PC-3 (cell line): ENCODE data around the gene TMEM51. TPM values are rescaled to one million over a fixed set of nuclear protein-coding genes. Genes with fewer than 3 reads are reported as not detected.

Experiments
- ATAC-seq: fragments of 200-7000 bp; cut with Tn5 transposase; 2 replicates; pipeline ENCODE4 v1.9.1; 2020; ENCODE audit warnings: mild to moderate bottlenecking, moderate library complexity
- BruUV-seq: library from RNA; stranded (reverse); fragments of 400-500 nt; replicated peaks from 2 replicates; lab custom pipeline; 2021; lab: Mats Ljungman, UMichigan
- CTCF ChIA-PET: fragments of 300-600 bp; sonication (Branson Sonifier 250); formaldehyde crosslinking; loops from one replicate; lab custom pipeline; 2022; ENCODE audit warnings: antibody characterized with exemption; lab: Charles Lee
- POLR2A ChIA-PET: fragments of 300-600 bp; sonication (Branson Sonifier 250); formaldehyde crosslinking; loops from one replicate; lab custom pipeline; 2022; ENCODE audit warnings: antibody characterized with exemption; ENCODE audit not compliant: unreplicated experiment; lab: Charles Lee
- DNase-seq: peaks from one replicate; pipeline ENCODE4 v3.0.0-alpha.2; 2015
- H2AFZ ChIP-seq: fragments of 300-600 bp; sonication (generic); 2 replicates; pipeline ENCODE4 v1.6.0; 2016; ENCODE audit warnings: antibody characterized with exemption, low read length
- H3F3A ChIP-seq: fragments of 300-600 bp; sonication (generic); one replicate; pipeline ENCODE4 v1.6.0; 2017; ENCODE audit warnings: antibody characterized with exemption, low read length, control low read depth, mild to moderate bottlenecking; ENCODE audit not compliant: unreplicated experiment
- H3K27ac ChIP-seq: fragments of 300-600 bp; sonication (generic); 2 replicates; pipeline ENCODE4 v1.5.1; 2016; ENCODE audit warnings: mild to moderate bottlenecking, low read length
- H3K27me3 ChIP-seq: fragments of 300-600 bp; sonication (generic); 2 replicates; pipeline ENCODE4 v1.6.1; 2016; ENCODE audit warnings: low read length, mixed read lengths
- H3K36me3 ChIP-seq: fragments of 300-600 bp; sonication (generic); 2 replicates; pipeline ENCODE4 v1.6.1; 2016; ENCODE audit warnings: low read depth, mixed run types, low read length, mixed read lengths
- H3K4me1 ChIP-seq: fragments of 300-600 bp; sonication (generic); 2 replicates; pipeline ENCODE4 v1.5.1; 2016; ENCODE audit warnings: low read length; ENCODE audit not compliant: insufficient read depth
- H3K4me2 ChIP-seq: fragments of 300-600 bp; sonication (generic); 2 replicates; pipeline ENCODE4 v1.6.0; 2016; ENCODE audit warnings: low read length
- H3K4me3 ChIP-seq: fragments of 300-600 bp; sonication (generic); 2 replicates; pipeline ENCODE4 v1.5.1; 2016; ENCODE audit warnings: mild to moderate bottlenecking, low read length, mixed read lengths
- H3K79me2 ChIP-seq: fragments of 300-600 bp; sonication (generic); 2 replicates; pipeline ENCODE4 v1.6.1; 2017; ENCODE audit warnings: low read length, mixed read lengths
- H3K9ac ChIP-seq: fragments of 300-600 bp; sonication (generic); 2 replicates; pipeline ENCODE4 v1.6.0; 2016; ENCODE audit warnings: mild to moderate bottlenecking, low read length
- H3K9me2 ChIP-seq: fragments of 300-600 bp; sonication (generic); replicated peaks from 2 replicates; pipeline ENCODE4 v1.6.1; 2016; ENCODE audit warnings: mixed run types, low read length, mixed read lengths
- H3K9me3 ChIP-seq: fragments of 300-600 bp; sonication (generic); 2 replicates; pipeline ENCODE4 v1.6.1; 2016; ENCODE audit warnings: low read length, mixed read lengths
- H4K20me1 ChIP-seq: fragments of 300-600 bp; sonication (generic); 2 replicates; pipeline ENCODE4 v1.6.1; 2016; ENCODE audit warnings: low read length, mixed read lengths
- EZH2 ChIP-seq: fragments of 300-600 bp; sonication (generic); IDR thresholded peaks from one replicate; pipeline ENCODE4 v1.6.1; 2017; ENCODE audit warnings: antibody characterized with exemption, mild to moderate bottlenecking, low read length; ENCODE audit not compliant: unreplicated experiment
- EZH2phosphoT487 ChIP-seq: fragments of 300-600 bp; sonication (generic); IDR thresholded peaks from 2 replicates; pipeline ENCODE4 v1.6.1; 2018; ENCODE audit warnings: mild to moderate bottlenecking, antibody characterized with exemption, low read length, borderline replicate concordance
- intact Hi-C: fragments of 100-400 bp; cut with micrococcal nuclease; formaldehyde crosslinking; loops from 2 replicates; pipeline ENCODE4 v1.9.0; 2023
- total RNA-seq: library from RNA; depleted of rRNA; stranded (reverse); fragments of >200 nt; gene quantifications from 2 replicates; pipeline ENCODE4 v1.2.3, GENCODE V29; 2014
- TF ChIP-seq, protein P1 (sequence below): fragments of 300-600 bp; sonication (generic); conservative IDR thresholded peaks from 2 replicates; pipeline ENCODE4 v1.5.1; 2017; ENCODE audit warnings: antibody characterized with exemption, low read depth, mild to moderate bottlenecking, low read length

The TMEM51 gene
- total RNA-seq, 1 experiment from 2014 or later: 20.8 TPM

DNA sequence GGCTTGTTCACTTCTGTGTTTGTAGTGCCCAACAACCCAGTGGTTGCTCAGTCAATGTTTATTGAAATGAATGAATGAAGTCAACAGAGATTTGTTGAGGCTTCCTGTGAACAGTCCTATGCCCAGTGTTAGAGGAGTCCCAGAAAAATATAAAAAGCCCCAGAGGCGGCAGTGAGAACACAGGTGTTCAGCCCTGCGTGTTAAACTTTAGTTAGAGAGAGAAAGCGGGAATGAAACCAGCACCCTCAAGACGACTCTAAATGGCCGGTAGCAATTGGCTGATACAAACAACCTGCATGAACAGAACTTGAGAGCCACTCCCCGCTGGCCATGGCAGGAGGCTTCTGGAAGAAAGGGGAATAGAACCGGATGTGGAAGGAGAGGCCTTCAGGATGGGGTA lies 22.6 kb downstream of the TMEM51 start:
- peaks cover 11% of the 10 kb centered on the region for H3F3A ChIP-seq
- CTCF ChIA-PET: no interaction called here

GRCh38 chr1:15176898-15177665 lies 23.5 kb downstream of the TMEM51 start:
- H3K27me3 ChIP-seq: no peaks in the 10 kb centered on the region
- no peak overlapping the region for H3K4me3 ChIP-seq
- no peak overlapping the region for H3K9ac ChIP-seq
- CTCF ChIA-PET: no interaction called here
- no peak overlapping the region for H3K4me2 ChIP-seq
- no peak for ATAC-seq
- DNase-seq: no peak
- TF ChIP-seq EZH2 (no peak), EZH2phosphoT487 (no peak)
- TF ChIP-seq, protein P1, sequence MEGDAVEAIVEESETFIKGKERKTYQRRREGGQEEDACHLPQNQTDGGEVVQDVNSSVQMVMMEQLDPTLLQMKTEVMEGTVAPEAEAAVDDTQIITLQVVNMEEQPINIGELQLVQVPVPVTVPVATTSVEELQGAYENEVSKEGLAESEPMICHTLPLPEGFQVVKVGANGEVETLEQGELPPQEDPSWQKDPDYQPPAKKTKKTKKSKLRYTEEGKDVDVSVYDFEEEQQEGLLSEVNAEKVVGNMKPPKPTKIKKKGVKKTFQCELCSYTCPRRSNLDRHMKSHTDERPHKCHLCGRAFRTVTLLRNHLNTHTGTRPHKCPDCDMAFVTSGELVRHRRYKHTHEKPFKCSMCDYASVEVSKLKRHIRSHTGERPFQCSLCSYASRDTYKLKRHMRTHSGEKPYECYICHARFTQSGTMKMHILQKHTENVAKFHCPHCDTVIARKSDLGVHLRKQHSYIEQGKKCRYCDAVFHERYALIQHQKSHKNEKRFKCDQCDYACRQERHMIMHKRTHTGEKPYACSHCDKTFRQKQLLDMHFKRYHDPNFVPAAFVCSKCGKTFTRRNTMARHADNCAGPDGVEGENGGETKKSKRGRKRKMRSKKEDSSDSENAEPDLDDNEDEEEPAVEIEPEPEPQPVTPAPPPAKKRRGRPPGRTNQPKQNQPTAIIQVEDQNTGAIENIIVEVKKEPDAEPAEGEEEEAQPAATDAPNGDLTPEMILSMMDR: no peak
- no peaks in the 10 kb centered on the region for H3K36me3 ChIP-seq
- intact Hi-C loops: no loop called here
- H3K79me2 ChIP-seq: peaks cover 71% of the 10 kb centered on the region
- no peak overlapping the region for H2AFZ ChIP-seq
- POLR2A ChIA-PET: interaction anchor here (1.1 kb wide), 1 partner anchor 9 kb away, joined by 3 read pairs; no protein-coding TSS in a partner anchor
- no peaks in the 10 kb centered on the region for H3K9me2 ChIP-seq
- H3K4me1 ChIP-seq: peaks cover 48% of the 10 kb centered on the region
- H3F3A ChIP-seq: peaks cover 11% of the 10 kb centered on the region
- H4K20me1 ChIP-seq: no peaks in the 10 kb centered on the region
- H3K27ac ChIP-seq: no peak overlapping the region
- BruUV-seq: no TSS peak
- H3K9me3 ChIP-seq: no peaks in the 10 kb centered on the region

More for the DNA sequence above, 22.6 kb downstream of the TMEM51 start:
- intact Hi-C loops: no loop called here
- no TSS peak for BruUV-seq
- POLR2A ChIA-PET: no interaction called here
- Histone ChIP-seq H2AFZ (no peak overlapping the region), H3K79me2 (peaks cover 74% of the 10 kb centered on the region), H4K20me1 (no peaks in the 10 kb centered on the region), H3K27me3 (no peaks in the 10 kb centered on the region), H3K9ac (no peak overlapping the region), H3K36me3 (no peaks in the 10 kb centered on the region), H3K4me3 (no peak overlapping the region), H3K9me2 (no peaks in the 10 kb centered on the region), H3K4me2 (no peak overlapping the region), H3K27ac (no peak overlapping the region), H3K9me3 (no peaks in the 10 kb centered on the region), H3K4me1 (peaks cover 45% of the 10 kb centered on the region)
- ATAC-seq (no peak), DNase-seq (no peak)
- TF ChIP-seq EZH2: no peak
- TF ChIP-seq EZH2phosphoT487: no peak
- TF ChIP-seq, protein P1: no peak

- TF ChIP-seq EZH2 (no peak), EZH2phosphoT487 (no peak)
- TF ChIP-seq, protein P1: no peak
- Histone ChIP-seq H3K9me2 (no peaks in the 10 kb centered on the region), H3F3A (peaks cover 11% of the 10 kb centered on the region), H3K27ac (peak overlapping the region; percentile 95), H3K9ac (no peak overlapping the region), H3K36me3 (no peaks in the 10 kb centered on the region), H3K27me3 (no peaks in the 10 kb centered on the region), H3K4me1 (peaks cover 48% of the 10 kb centered on the region), H3K79me2 (peaks cover 71% of the 10 kb centered on the region), H3K4me3 (no peak overlapping the region), H3K9me3 (no peaks in the 10 kb centered on the region), H4K20me1 (no peaks in the 10 kb centered on the region), H2AFZ (no peak overlapping the region), H3K4me2 (no peak overlapping the region)
- no TSS peak for BruUV-seq
- intact Hi-C loops: loop anchor here (2.0 kb wide), 1 partner anchor 25 kb away; the partner anchor contains the start of gene TMEM51
- CTCF ChIA-PET: no interaction called here
- no peak for DNase-seq
- POLR2A ChIA-PET: interaction anchor here (1.1 kb wide), 1 partner anchor 9 kb away, joined by 3 read pairs; no protein-coding TSS in a partner anchor
- no peak for ATAC-seq
Observed at GRCh38 chr1:15177710-15178166, 24.2 kb downstream of the TMEM51 start.
